A549 (cell line): Measurements from ENCODE around the gene KIF21B.

Source experiments
- CHD2 ChIP-seq: fragments of 150-350 bp; IDR thresholded peaks from 2 replicates; pipeline ENCODE4 v1.6.1; 2014; ENCODE audit warnings: low read length; ENCODE audit not compliant: partially characterized antibody
- EP300 ChIP-seq, 2 experiments: fragments of >200 bp; sonication (Bioruptor Twin); formaldehyde crosslinking; IDR thresholded peaks; 2 replicates in 1 of 2; 3 replicates in 1 of 2; pipeline ENCODE4 v1.6.1; 2016 to 2017
- HOXA7 ChIP-seq: fragments of 250-450 bp; sonication (Bioruptor Pico); IDR thresholded peaks from 2 replicates; pipeline ENCODE4 v1.5.0; 2020; ENCODE audit warnings: mild to moderate bottlenecking, moderate library complexity
- KDM1A ChIP-seq: fragments of 200-600 bp; sonication (generic); IDR thresholded peaks from 2 replicates; pipeline ENCODE4 v1.6.1; 2016; ENCODE audit warnings: low read depth, mild to moderate bottlenecking
- MYC ChIP-seq: IDR thresholded peaks from 2 replicates; pipeline ENCODE4 v1.6.1; 2012; ENCODE audit warnings: mild to moderate bottlenecking, inconsistent platforms, low read length, improper control_type of control experiment, borderline replicate concordance
- POLR2A ChIP-seq: IDR thresholded peaks from 2 replicates; pipeline ENCODE4 v1.6.1; 2012; ENCODE audit warnings: mild to moderate bottlenecking, low read length
- SMC3 ChIP-seq: fragments of >200 bp; sonication (Bioruptor Twin); formaldehyde crosslinking; IDR thresholded peaks from 3 replicates; pipeline ENCODE4 v1.6.1; 2018; ENCODE audit warnings: inconsistent platforms
- TF ChIP-seq, protein P1 (sequence below): fragments of >200 bp; sonication (Bioruptor Twin); formaldehyde crosslinking; IDR thresholded peaks from 3 replicates; pipeline ENCODE4 v1.5.1; 2016

DNA sequence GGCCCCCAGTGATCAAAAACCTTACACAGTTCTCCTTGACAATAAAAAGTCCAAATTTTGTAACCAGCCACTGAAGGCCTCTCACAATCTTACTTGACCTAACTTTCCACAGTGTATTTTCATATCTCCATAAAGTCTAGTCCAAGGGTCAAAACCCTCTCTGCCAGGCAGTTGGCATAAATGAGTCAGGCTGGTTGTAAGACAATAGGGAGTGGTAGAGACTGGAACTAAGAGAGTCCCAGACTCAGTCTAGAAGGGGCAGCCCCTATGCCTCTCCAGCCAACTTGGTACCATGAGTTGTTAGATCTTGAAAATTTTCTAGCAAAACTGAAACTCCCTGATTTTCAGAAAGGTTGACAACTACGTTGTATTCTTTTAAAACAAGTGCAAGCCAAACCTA lies 21.0 kb downstream of the KIF21B start:
- TF ChIP-seq, protein P1, sequence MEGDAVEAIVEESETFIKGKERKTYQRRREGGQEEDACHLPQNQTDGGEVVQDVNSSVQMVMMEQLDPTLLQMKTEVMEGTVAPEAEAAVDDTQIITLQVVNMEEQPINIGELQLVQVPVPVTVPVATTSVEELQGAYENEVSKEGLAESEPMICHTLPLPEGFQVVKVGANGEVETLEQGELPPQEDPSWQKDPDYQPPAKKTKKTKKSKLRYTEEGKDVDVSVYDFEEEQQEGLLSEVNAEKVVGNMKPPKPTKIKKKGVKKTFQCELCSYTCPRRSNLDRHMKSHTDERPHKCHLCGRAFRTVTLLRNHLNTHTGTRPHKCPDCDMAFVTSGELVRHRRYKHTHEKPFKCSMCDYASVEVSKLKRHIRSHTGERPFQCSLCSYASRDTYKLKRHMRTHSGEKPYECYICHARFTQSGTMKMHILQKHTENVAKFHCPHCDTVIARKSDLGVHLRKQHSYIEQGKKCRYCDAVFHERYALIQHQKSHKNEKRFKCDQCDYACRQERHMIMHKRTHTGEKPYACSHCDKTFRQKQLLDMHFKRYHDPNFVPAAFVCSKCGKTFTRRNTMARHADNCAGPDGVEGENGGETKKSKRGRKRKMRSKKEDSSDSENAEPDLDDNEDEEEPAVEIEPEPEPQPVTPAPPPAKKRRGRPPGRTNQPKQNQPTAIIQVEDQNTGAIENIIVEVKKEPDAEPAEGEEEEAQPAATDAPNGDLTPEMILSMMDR = no peak
- TF ChIP-seq KDM1A (no peak), CHD2 (no peak), HOXA7 (CRISPR knock-in tag) (no peak), EP300 (IDR thresholded peaks at IDR 0.05) (no peak), MYC (no peak), POLR2A (no peak), SMC3 (no peak)
